K562 (cell line): ENCODE measurements around the gene FAM117A. TPM values are rescaled to one million over a fixed set of nuclear protein-coding genes. Genes with fewer than 3 reads are reported as not detected.

Experiments
- ATAC-seq: fragments of 200-7000 bp; cut with Tn5 transposase; 3 replicates; pipeline ENCODE4 v1.9.1; 2020; ENCODE audit warnings: moderate library complexity
- BruUV-seq: library from RNA; stranded (reverse); fragments of 400-500 nt; replicated peaks from 2 replicates; lab custom pipeline; 2021; lab: Mats Ljungman, UMichigan
- CTCF ChIA-PET: fragments of 300-600 bp; formaldehyde crosslinking; extraction: SDS; loops from one replicate; lab custom pipeline; 2021; ENCODE audit warnings: low intra/inter-chr PET ratio; lab: Yijun Ruan, JAX
- POLR2A ChIA-PET: fragments of 300-600, 350-650 bp; sonication (Branson Sonifier 250); formaldehyde crosslinking; extraction: SDS; loops from one replicate; lab custom pipeline; 2021; ENCODE audit warnings: antibody characterized with exemption, inconsistent platforms; lab: Yijun Ruan, JAX
- DNase-seq, 4 experiments: peaks; one replicate each; pipeline versions ENCODE4 v3.0.0 to v3.0.0-alpha.2; 2011 to 2018; ENCODE audit warnings: low spot score in 3 of 4, mixed read lengths in 3 of 4; ENCODE audit errors: extremely low read depth in 1 of 4
- FAIRE-seq: peaks from 2 replicates; lab custom pipeline; 2011; peaks lifted over from hg19 to GRCh38; lab: Jason Lieb, UNC
- H2AFZ ChIP-seq: 2 replicates; pipeline ENCODE4 v1.6.0; 2011; ENCODE audit warnings: low read depth, low read length, control low read depth, inconsistent platforms
- H3K27ac ChIP-seq: fragments of 200-600 bp; 3 replicates; pipeline ENCODE4 v1.8.0; 2011; ENCODE audit warnings: low read depth, mild to moderate bottlenecking, control low read depth, inconsistent platforms, low read length, moderate library complexity, mixed read lengths; ENCODE audit errors: extremely low read depth
- H3K27me3 ChIP-seq, 2 experiments: fragments of 300-600 bp in 1 of 2; 2 replicates in 1 of 2; 3 replicates in 1 of 2; pipeline versions ENCODE4 v1.6.0 to v1.8.0; 2011; ENCODE audit warnings: inconsistent platforms in 2 of 2, low read length in 2 of 2, mild to moderate bottlenecking in 1 of 2, mixed read lengths in 1 of 2, moderate library complexity in 1 of 2; ENCODE audit not compliant: control insufficient read depth in 2 of 2, insufficient read depth in 2 of 2
- H3K36me3 ChIP-seq: fragments of 300-600 bp; 3 replicates; pipeline ENCODE4 v1.8.0; 2011; ENCODE audit warnings: mild to moderate bottlenecking, low read length, inconsistent platforms; ENCODE audit not compliant: control insufficient read depth, insufficient read depth
- H3K4me1 ChIP-seq, 2 experiments: fragments of 200-600 bp in 1 of 2; replicated peaks in 1 of 2; 2 replicates in 1 of 2; 3 replicates in 1 of 2; pipeline versions ENCODE4 v1.5.1 to v1.8.0; 2011; ENCODE audit warnings: inconsistent platforms in 2 of 2, low read length in 2 of 2, mild to moderate bottlenecking in 1 of 2, mixed read lengths in 1 of 2, moderate library complexity in 1 of 2; ENCODE audit not compliant: control insufficient read depth in 2 of 2, insufficient read depth in 2 of 2
- H3K4me2 ChIP-seq: 2 replicates; pipeline ENCODE4 v1.6.1; 2011; ENCODE audit warnings: low read length, control low read depth, inconsistent platforms, mixed read lengths; ENCODE audit not compliant: insufficient read depth
- H3K4me3 ChIP-seq: fragments of 200-600 bp; sonication (generic), shearing (Covaris generic); 2 replicates; pipeline ENCODE4 v1.5.1; 2016; ENCODE audit warnings: control low read depth, inconsistent platforms
- H3K79me2 ChIP-seq: fragments of 200-600 bp; 3 replicates; pipeline ENCODE4 v1.8.0; 2011; ENCODE audit warnings: low read length, inconsistent platforms; ENCODE audit not compliant: control insufficient read depth, insufficient read depth
- H3K9ac ChIP-seq, 2 experiments: 2 replicates each; pipeline versions ENCODE4 v1.6.0 to v1.6.1; 2011; ENCODE audit warnings: low read depth in 2 of 2, low read length in 2 of 2, control low read depth in 1 of 2, inconsistent platforms in 1 of 2, mild to moderate bottlenecking in 1 of 2, mixed read lengths in 1 of 2; ENCODE audit not compliant: insufficient read depth in 1 of 2
- H3K9me1 ChIP-seq: one replicate; pipeline ENCODE4 v1.6.0; 2011; ENCODE audit warnings: inconsistent platforms, mild to moderate bottlenecking, low read length, moderate library complexity; ENCODE audit not compliant: control insufficient read depth, insufficient read depth
- H3K9me3 ChIP-seq: replicated peaks from 2 replicates; pipeline ENCODE4 v1.5.1; 2011; ENCODE audit warnings: low read depth, low read length, inconsistent platforms; ENCODE audit not compliant: control insufficient read depth, insufficient read depth
- H4K20me1 ChIP-seq: replicated peaks from 2 replicates; pipeline ENCODE4 v1.6.1; 2011; ENCODE audit warnings: low read length, inconsistent platforms, mixed read lengths; ENCODE audit not compliant: control insufficient read depth, insufficient read depth
- ATF7 ChIP-seq: fragments of 450-650 bp; IDR thresholded peaks from 2 replicates; pipeline ENCODE4 v1.7.1; 2014; ENCODE audit warnings: mild to moderate bottlenecking, moderate library complexity
- ELF1 ChIP-seq: fragments of 200-800 bp; sonication (Bioruptor generic); IDR thresholded peaks from 2 replicates; pipeline ENCODE4 v1.6.1; 2016; ENCODE audit warnings: missing genetic modification characterization, missing compliant biosample characterization
- ELF2 ChIP-seq: fragments of 250-450 bp; sonication (Bioruptor Pico); IDR thresholded peaks from 2 replicates; pipeline ENCODE4 v1.5.0; 2021; ENCODE audit warnings: mild to moderate bottlenecking
- ESRRA ChIP-seq: fragments of 450-650 bp; IDR thresholded peaks from 2 replicates; pipeline ENCODE4 v1.6.1; 2014; ENCODE audit warnings: low read depth, mild to moderate bottlenecking, moderate library complexity, borderline replicate concordance
- HNRNPLL ChIP-seq: fragments of 200-400 bp; formaldehyde crosslinking; IDR thresholded peaks from 2 replicates; pipeline ENCODE4 v1.6.1; 2017; ENCODE audit warnings: low read length, low read depth, mild to moderate bottlenecking; ENCODE audit not compliant: poor library complexity, severe bottlenecking
- PHF21A ChIP-seq: fragments of 450-650 bp; IDR thresholded peaks from 2 replicates; pipeline ENCODE4 v1.6.1; 2017; ENCODE audit warnings: low read depth, borderline replicate concordance
- SAFB2 ChIP-seq: fragments of 200-400 bp; formaldehyde crosslinking; IDR thresholded peaks from 2 replicates; pipeline ENCODE4 v1.6.1; 2018; ENCODE audit warnings: borderline replicate concordance, low read length, low read depth, moderate library complexity; ENCODE audit not compliant: severe bottlenecking
- TBL1XR1 ChIP-seq, 2 experiments: IDR thresholded peaks; 2 replicates each; pipeline ENCODE4 v1.6.1; 2012; ENCODE audit warnings: improper control_type of control experiment in 2 of 2, low read length in 2 of 2, mild to moderate bottlenecking in 1 of 2
- TSC22D4 ChIP-seq: fragments of 450-650 bp; IDR thresholded peaks from 2 replicates; pipeline ENCODE4 v1.6.1; 2016; ENCODE audit warnings: missing genetic modification characterization, missing biosample characterization, control low read depth
- WGBS: fragments of 100-300 bp; shearing (Covaris generic); methylation state at CpG from one replicate; pipeline ENCODE4 v1.1.6; 2016; ENCODE audit warnings: low coverage, mixed read lengths; ENCODE audit not compliant: insufficient coverage; ENCODE audit errors: missing lambda C conversion rate; 5-methylcytosine and 5-hydroxymethylcytosine counted together
- in situ Hi-C: fragments of 300-500 bp; cut with MboI; formaldehyde crosslinking; loops from 4 replicates; pipeline ENCODE4 v1.15.0; 2018; ENCODE audit warnings: inconsistent platforms, mixed read lengths
- intact Hi-C: fragments of 100-400 bp; cut with micrococcal nuclease; formaldehyde crosslinking; loops from 2 replicates; pipeline ENCODE4 v1.14.2; 2022
- polyA plus RNA-seq, 8 experiments: library from polyadenylated mRNA; depleted of rRNA in 4 of 8; stranded (reverse) in 5 of 8; unstranded in 3 of 8; fragments of >200 nt; fragmentation: Nextera tagmentation in 2 of 8; fragmentation: Illumina TruSeq in 1 of 8; extraction: Ambion mirVana in 2 of 8; extraction: Trizol in 1 of 8; gene quantifications; 2 replicates each; pipeline versions ENCODE4 v1.2.1 to v1.2.3, GENCODE V29; 2011 to 2014; ENCODE audit warnings: inconsistent platforms in 1 of 8, missing spikeins in 1 of 8
- total RNA-seq, 7 experiments: library from RNA; depleted of rRNA in 6 of 7; stranded (reverse); fragments of >200 nt in 6 of 7; fragmentation: Illumina TruSeq in 2 of 7; extraction: Trizol in 2 of 7; gene quantifications; 2 replicates each; pipeline versions ENCODE4 v1.2.1 to v1.2.3, GENCODE V29; 2011 to 2021; ENCODE audit warnings: low replicate concordance in 1 of 7
- TF ChIP-seq, protein P1 (sequence below): sonication (generic); formaldehyde crosslinking; IDR thresholded peaks from 2 replicates; pipeline ENCODE4 v1.8.0; 2022; ENCODE audit warnings: missing genetic modification reagents, mild to moderate bottlenecking, borderline replicate concordance
- TF ChIP-seq, protein P2 (sequence below): sonication (generic); formaldehyde crosslinking; IDR thresholded peaks from 2 replicates; pipeline ENCODE4 v1.9.0; 2022; ENCODE audit warnings: mild to moderate bottlenecking, missing genetic modification reagents
- TF ChIP-seq, protein P3 (sequence below): fragments of 250-450 bp; sonication (Bioruptor Pico); IDR thresholded peaks from 2 replicates; pipeline ENCODE4 v1.5.0; 2020; ENCODE audit warnings: mild to moderate bottlenecking, borderline replicate concordance
- TF ChIP-seq, protein P4 (sequence below): fragments of 250-450 bp; sonication (Bioruptor Pico); IDR thresholded peaks from 2 replicates; pipeline ENCODE4 v1.6.1; 2021; ENCODE audit warnings: mild to moderate bottlenecking

FAM117A gene
- total and polyA plus RNA-seq, 9 of the 15 experiments (the other 6 are each of a cell fraction or from before 2014, with no cell fraction given), result 3.1 to 79.7 (median 36.6) TPM

DNA sequence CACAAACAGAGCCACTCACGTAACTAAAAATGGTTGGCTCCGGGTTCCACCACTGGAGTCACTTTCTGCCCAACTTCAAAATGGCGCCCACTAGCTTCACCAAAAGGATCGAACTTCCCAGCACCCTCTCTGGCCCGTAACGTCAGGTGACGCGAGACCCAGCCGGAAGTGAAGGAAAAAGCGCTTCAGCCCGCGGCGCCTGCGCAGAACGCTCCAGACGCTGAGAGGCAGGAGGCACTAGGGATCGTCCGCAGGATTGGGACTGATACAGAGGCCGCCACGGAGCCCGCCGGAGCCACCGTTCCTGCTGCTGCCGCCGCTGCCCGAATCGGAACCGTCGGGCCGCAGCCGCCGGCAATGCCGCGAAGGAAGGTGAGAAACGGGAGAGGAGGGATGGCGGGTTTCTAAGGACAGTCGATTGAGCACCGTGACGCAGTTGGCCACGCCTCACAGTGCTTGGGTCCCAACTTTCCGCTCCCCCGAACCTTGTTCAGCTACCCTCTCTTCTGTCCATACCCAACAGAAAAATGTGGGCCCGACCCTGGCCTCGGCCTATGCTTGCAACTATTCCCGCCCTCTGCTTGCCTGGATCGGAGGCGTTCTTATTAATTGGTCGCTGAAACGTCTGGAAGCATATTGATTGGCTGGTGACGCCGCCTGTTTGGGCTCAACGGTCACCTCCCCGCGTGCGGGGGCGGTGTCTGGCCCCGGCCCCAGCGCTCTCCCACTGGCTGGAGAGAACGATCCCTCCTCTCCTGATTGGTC is 24.7 kb upstream of the FAM117A start, which contains the start of gene KAT7 (continued):
- TF ChIP-seq, protein P1, sequence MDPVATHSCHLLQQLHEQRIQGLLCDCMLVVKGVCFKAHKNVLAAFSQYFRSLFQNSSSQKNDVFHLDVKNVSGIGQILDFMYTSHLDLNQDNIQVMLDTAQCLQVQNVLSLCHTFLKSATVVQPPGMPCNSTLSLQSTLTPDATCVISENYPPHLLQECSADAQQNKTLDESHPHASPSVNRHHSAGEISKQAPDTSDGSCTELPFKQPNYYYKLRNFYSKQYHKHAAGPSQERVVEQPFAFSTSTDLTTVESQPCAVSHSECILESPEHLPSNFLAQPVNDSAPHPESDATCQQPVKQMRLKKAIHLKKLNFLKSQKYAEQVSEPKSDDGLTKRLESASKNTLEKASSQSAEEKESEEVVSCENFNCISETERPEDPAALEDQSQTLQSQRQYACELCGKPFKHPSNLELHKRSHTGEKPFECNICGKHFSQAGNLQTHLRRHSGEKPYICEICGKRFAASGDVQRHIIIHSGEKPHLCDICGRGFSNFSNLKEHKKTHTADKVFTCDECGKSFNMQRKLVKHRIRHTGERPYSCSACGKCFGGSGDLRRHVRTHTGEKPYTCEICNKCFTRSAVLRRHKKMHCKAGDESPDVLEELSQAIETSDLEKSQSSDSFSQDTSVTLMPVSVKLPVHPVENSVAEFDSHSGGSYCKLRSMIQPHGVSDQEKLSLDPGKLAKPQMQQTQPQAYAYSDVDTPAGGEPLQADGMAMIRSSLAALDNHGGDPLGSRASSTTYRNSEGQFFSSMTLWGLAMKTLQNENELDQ (CRISPR knock-in tag), result no peak

DNA sequence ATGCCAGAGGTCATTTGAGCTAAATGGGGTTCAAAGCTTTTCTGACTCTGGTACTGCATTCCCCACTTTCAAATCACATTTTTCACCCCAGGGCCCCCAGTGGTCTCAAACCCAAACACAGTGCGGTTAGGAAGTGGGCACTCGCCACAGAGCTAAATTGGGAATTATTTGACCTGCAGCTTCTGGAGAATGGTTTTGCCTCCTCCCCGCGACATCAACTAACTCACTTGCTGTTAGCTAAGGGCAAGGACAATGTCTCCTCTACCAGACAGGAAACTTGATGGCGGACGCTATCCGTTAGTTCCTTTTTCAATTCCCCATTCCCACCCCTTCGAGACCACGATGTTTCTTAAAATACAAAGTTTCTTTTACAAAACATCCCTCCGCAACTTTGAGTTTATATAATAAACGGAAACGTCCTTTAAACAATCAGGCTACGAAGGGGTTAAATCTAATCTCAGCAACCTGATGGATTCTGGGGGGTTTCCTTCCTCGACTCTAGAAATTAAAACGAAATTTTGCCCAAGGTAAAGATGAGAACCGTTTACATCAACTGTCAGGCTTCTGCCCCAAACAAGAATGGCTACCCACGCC is 24.1 kb upstream of the FAM117A start:
- Histone ChIP-seq H3K4me3 (peak overlapping the region; percentile 95), H3K36me3 (peaks cover 35% of the 10 kb centered on the region; the same call in 2 of the 3 replicates), H2AFZ (peak overlapping the region; percentile 83), H4K20me1 (peaks cover 9% of the 10 kb centered on the region), H3K9me3 (no peaks in the 10 kb centered on the region), H3K4me1 (peaks cover 10 to 17% of the 10 kb centered on the region in 2 experiments), H3K4me2 (peak overlapping the region; percentile 100), H3K27ac (peak overlapping the region; percentile 100), H3K9me1 (no peaks in the 10 kb centered on the region), H3K79me2 (peaks cover 50% of the 10 kb centered on the region), H3K27me3 (no peaks in the 10 kb centered on the region), H3K9ac (peak overlapping the region; percentile 81 to 100; a peak in 3 of 4 replicates)
- FAIRE-seq (no peak), DNase-seq (peak in 1 of 4 experiments; percentile 31), ATAC-seq (no peak)
- ChIA-PET CTCF (interaction anchor here (1.0 kb wide), 1 partner anchor 80 kb away, joined by 4 read pairs; the partner anchor contains the start of gene SLC35B1), POLR2A (interaction anchor here (0.6 to 3.3 kb wide), 20 partner anchors 7 to 106 kb away, joined by 3 to 18 read pairs (median 4); partner anchors contain the start of genes FAM117A and SLC35B1)
- in situ Hi-C loops (loop anchor here (5.0 kb wide), 1 partner anchor 81 kb away; the partner anchor contains the start of gene SLC35B1), intact Hi-C loops (no loop called here)
- WGBS, result 3% methylated on average over 17 of the region's 17 CpGs
- BruUV-seq, result TSS peak; percentile 86
- TF ChIP-seq TBL1XR1 (IDR thresholded peaks at IDR 0.05; ENCODE audit: low read length in 2 of 2) (0 out of 4 replicates have a peak, but pooled peaks of 1 of the 2 experiments have one; percentile 10), TSC22D4 (tag) (no peak), ESRRA (0 out of 2 replicates have a peak, but pooled peaks have one; percentile 6), ATF7 (no peak), ELF1 (no peak), SAFB2 (no peak), PHF21A (no peak), ELF2 (CRISPR knock-in tag) (no peak), HNRNPLL (no peak)
- TF ChIP-seq, protein P2, sequence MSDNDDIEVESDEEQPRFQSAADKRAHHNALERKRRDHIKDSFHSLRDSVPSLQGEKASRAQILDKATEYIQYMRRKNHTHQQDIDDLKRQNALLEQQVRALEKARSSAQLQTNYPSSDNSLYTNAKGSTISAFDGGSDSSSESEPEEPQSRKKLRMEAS, result no peak
- TF ChIP-seq, protein P3, sequence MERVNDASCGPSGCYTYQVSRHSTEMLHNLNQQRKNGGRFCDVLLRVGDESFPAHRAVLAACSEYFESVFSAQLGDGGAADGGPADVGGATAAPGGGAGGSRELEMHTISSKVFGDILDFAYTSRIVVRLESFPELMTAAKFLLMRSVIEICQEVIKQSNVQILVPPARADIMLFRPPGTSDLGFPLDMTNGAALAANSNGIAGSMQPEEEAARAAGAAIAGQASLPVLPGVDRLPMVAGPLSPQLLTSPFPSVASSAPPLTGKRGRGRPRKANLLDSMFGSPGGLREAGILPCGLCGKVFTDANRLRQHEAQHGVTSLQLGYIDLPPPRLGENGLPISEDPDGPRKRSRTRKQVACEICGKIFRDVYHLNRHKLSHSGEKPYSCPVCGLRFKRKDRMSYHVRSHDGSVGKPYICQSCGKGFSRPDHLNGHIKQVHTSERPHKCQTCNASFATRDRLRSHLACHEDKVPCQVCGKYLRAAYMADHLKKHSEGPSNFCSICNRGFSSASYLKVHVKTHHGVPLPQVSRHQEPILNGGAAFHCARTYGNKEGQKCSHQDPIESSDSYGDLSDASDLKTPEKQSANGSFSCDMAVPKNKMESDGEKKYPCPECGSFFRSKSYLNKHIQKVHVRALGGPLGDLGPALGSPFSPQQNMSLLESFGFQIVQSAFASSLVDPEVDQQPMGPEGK, result no peak
- TF ChIP-seq, protein P4, sequence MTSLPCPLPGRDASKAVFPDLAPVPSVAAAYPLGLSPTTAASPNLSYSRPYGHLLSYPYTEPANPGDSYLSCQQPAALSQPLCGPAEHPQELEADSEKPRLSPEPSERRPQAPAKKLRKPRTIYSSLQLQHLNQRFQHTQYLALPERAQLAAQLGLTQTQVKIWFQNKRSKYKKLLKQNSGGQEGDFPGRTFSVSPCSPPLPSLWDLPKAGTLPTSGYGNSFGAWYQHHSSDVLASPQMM (CRISPR knock-in tag), result no peak
